Gastroesophageal sphincter (tissue), 4 donors: ENCODE data around the gene EIF3D. TPM values are rescaled to one million over a fixed set of nuclear protein-coding genes. Genes with fewer than 3 reads are reported as not detected.

ENCODE experiments used
- ATAC-seq: fragments of 150-250 bp; one replicate; pipeline ENCODE4 v1.9.1; 2016; ENCODE audit warnings: mild to moderate bottlenecking, moderate library complexity
- H3K27ac ChIP-seq, 4 donors: fragments of 200-600 bp; sonication (generic) in 3 of 4; 1 replicate in 3 of 4; 2 replicates in 1 of 4; pipeline ENCODE4 v1.5.1; 2016 to 2019
- H3K27me3 ChIP-seq: fragments of 200-600 bp; sonication (generic); one replicate; pipeline ENCODE4 v1.5.1; 2019
- H3K36me3 ChIP-seq, 2 donors: fragments of 200-600 bp; sonication (generic); one replicate each; pipeline ENCODE4 v1.5.1; 2019; ENCODE audit warnings: control low read depth in 1 of 2
- H3K4me1 ChIP-seq, 3 donors: fragments of 200-600 bp; sonication (generic); 1 replicate in 2 of 3; 2 replicates in 1 of 3; pipeline ENCODE4 v1.5.1; 2016 to 2019; ENCODE audit warnings: control low read depth in 2 of 3
- H3K4me3 ChIP-seq, 2 donors: fragments of 200-600 bp; sonication (generic); one replicate each; pipeline ENCODE4 v1.5.1; 2019; ENCODE audit warnings: mild to moderate bottlenecking in 1 of 2, moderate library complexity in 1 of 2
- H3K9me3 ChIP-seq, 3 donors: fragments of 200-600 bp; sonication (generic); one replicate each; pipeline ENCODE4 v1.5.1; 2017 to 2019; ENCODE audit warnings: control low read depth in 2 of 3
- EP300 ChIP-seq: sonication (generic); formaldehyde crosslinking; IDR thresholded peaks from one replicate; pipeline ENCODE4 v1.6.1; 2017; ENCODE audit warnings: antibody characterized with exemption, mild to moderate bottlenecking
- POLR2A ChIP-seq, 2 donors: fragments of 450-650 bp; IDR thresholded peaks; one replicate each; pipeline ENCODE4 v1.6.1; 2017; ENCODE audit warnings: antibody characterized with exemption in 2 of 2, mild to moderate bottlenecking in 2 of 2, moderate library complexity in 1 of 2
- POLR2AphosphoS5 ChIP-seq: sonication (generic); formaldehyde crosslinking; IDR thresholded peaks from one replicate; pipeline ENCODE4 v1.6.1; 2017; ENCODE audit warnings: antibody characterized with exemption
- WGBS, 2 donors: methylation state at CpG; one replicate each; pipeline ENCODE4 v1.1.5; 2018; ENCODE audit warnings: low coverage in 1 of 2; 5-methylcytosine and 5-hydroxymethylcytosine counted together
- total RNA-seq, 4 donors: library from RNA; depleted of rRNA; stranded (reverse); fragments of >200 nt; gene quantifications; one replicate each; pipeline ENCODE4 v1.1.0, GENCODE V29; 2016
- TF ChIP-seq, protein P1 (sequence below), 4 experiments: fragments of 200-600 bp in 2 of 4; fragments of 450-650 bp in 2 of 4; sonication (generic) in 1 of 4; IDR thresholded peaks; one replicate each; pipeline ENCODE4 v1.5.1; 2017 to 2019; ENCODE audit warnings: antibody characterized with exemption in 4 of 4, mild to moderate bottlenecking in 2 of 4, moderate library complexity in 2 of 4

The EIF3D gene
- total RNA-seq, 4 donors from 2014 or later: 244 to 309 (median 271) TPM

GRCh38 chr22:36472689-36473088 lies 56.3 kb downstream of the EIF3D start:
- TF ChIP-seq EP300 (no peak), POLR2A (IDR thresholded peaks at IDR 0.05) (no peak), POLR2AphosphoS5 (no peak)
- TF ChIP-seq, protein P1, sequence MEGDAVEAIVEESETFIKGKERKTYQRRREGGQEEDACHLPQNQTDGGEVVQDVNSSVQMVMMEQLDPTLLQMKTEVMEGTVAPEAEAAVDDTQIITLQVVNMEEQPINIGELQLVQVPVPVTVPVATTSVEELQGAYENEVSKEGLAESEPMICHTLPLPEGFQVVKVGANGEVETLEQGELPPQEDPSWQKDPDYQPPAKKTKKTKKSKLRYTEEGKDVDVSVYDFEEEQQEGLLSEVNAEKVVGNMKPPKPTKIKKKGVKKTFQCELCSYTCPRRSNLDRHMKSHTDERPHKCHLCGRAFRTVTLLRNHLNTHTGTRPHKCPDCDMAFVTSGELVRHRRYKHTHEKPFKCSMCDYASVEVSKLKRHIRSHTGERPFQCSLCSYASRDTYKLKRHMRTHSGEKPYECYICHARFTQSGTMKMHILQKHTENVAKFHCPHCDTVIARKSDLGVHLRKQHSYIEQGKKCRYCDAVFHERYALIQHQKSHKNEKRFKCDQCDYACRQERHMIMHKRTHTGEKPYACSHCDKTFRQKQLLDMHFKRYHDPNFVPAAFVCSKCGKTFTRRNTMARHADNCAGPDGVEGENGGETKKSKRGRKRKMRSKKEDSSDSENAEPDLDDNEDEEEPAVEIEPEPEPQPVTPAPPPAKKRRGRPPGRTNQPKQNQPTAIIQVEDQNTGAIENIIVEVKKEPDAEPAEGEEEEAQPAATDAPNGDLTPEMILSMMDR (IDR thresholded peaks at IDR 0.05): no peak
- H3K36me3 ChIP-seq: peaks cover 0 to 63% of the 10 kb centered on the region in 2 donors
- no peaks in the 10 kb centered on the region for H3K27me3 ChIP-seq
- peak overlapping the region; percentile 0 to 39 for H3K4me3 ChIP-seq
- H3K27ac ChIP-seq: peak overlapping the region; percentile 87 to 95 (median 92)
- no peak for ATAC-seq
- WGBS, 2 donors: 52 to 70% methylated on average over 6 to 10 of the region's 13 CpGs
- H3K9me3 ChIP-seq: no peaks in the 10 kb centered on the region
- H3K4me1 ChIP-seq: peaks cover 0 to 70% (median 28%) of the 10 kb centered on the region in 3 donors

DNA sequence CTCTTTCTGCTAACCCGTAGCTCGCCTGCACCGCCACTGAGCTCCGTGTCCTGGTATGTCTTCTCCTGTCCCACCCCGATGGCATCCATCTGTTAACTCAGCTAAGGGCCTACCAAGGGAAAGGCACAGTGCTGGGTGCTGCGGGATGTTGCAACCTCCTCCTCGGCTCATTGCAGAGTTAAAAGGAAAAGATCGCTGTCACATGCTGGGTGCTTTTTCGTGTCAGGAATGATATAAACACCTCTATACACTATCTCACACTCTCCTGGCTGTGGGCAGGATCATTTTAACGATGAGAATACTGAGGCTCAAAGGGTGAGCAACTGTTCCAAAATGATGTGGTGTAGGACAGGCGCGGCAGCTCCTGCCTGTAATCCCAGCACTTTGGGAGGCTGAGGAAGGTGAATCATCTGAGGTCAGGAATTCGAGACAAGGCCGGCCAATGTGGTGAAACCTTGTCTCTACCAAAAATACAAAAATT lies 57.6 kb downstream of the EIF3D start:
- H3K27ac ChIP-seq: peak overlapping the region; percentile 87 to 95 (median 92)
- WGBS, 2 donors: 43 to 48% methylated on average over 9 to 13 of the region's 14 CpGs
- H3K27me3 ChIP-seq: no peaks in the 10 kb centered on the region
- H3K36me3 ChIP-seq: peaks cover 0 to 61% of the 10 kb centered on the region in 2 donors
- TF ChIP-seq, protein P1 (IDR thresholded peaks at IDR 0.05): peak in 1 of 4 experiments; percentile 18
- TF ChIP-seq EP300: no peak
- TF ChIP-seq POLR2AphosphoS5: peak; percentile 68
- peak in 1 of 2 donors; percentile 4 for TF ChIP-seq POLR2A (IDR thresholded peaks at IDR 0.05)
- peak; percentile 56 for ATAC-seq
- H3K9me3 ChIP-seq: no peaks in the 10 kb centered on the region
- peaks cover 0 to 84% (median 32%) of the 10 kb centered on the region in 3 donors for H3K4me1 ChIP-seq
- H3K4me3 ChIP-seq: peak overlapping the region; percentile 4 to 39

DNA sequence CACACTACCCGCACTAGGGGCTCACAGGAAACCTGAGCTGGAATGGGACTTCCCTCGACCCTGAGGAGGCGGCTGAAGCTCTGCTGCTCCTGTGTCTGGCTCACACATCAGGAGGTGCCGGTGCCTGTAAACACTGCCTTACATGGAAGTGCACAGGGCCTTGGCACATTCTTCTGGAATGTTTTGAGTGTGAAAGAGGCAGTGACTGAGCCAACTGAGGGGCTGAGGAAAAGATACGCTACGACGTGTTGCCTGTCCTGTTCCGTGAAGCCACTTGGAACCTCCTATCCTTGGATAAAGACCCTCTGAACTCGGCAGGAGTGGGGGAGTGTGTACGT lies 58.0 kb downstream of the EIF3D start:
- WGBS, 2 donors: 20 to 44% methylated on average over 2 to 6 of the region's 10 CpGs
- H3K27ac ChIP-seq: peak overlapping the region; percentile 87 to 95 (median 92)
- ATAC-seq: peak; percentile 71

DNA sequence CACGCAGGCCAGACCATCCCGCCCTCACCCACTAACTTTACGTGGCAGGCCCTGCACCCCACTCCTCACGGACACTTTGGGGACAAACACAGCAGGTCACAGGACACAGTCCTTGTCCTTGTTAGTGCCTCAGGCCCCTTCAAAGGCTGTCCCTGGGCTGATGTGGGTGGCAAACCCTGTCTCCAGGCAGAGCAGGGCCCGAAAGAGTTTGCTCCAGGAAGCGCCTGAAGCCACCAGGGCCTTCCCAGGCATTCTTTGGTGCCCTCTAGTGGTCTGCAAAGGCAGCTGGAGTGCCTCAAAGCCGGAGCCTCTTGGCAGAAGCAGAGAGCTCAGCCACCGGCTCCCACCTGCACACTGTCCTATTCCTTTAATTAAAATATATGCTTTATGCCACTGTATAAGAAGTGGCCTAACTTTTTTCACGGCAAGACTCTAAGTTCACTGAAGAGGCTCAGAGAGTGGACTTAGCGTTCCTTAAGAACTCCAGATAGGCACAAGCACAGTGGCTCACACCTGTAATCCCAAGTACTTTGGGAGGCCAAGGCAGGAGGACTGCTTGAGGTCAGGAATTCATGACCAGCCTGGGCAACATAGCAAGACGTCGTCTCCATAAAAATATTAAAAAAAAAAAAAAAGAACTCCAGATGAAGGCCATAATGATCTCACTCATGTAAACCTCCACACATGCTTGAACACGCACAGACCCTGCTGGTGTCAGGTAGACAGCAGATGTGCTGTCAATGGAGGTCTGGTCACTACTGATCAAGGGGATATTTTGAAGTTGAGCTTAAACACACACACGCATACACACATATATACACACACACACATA lies 58.6 kb downstream of the EIF3D start:
- peak; percentile 69 for ATAC-seq
- H3K4me3 ChIP-seq: peak overlapping the region in 1 of 2 donors; percentile 39
- H3K4me1 ChIP-seq: peaks cover 0 to 94% (median 42%) of the 10 kb centered on the region in 3 donors

More for the DNA sequence above, 58.0 kb downstream of the EIF3D start:
- TF ChIP-seq EP300 (no peak), POLR2AphosphoS5 (peak; percentile 83), POLR2A (IDR thresholded peaks at IDR 0.05) (peak; percentile 28 to 44)
- TF ChIP-seq, protein P1 (IDR thresholded peaks at IDR 0.05): no peak
- Histone ChIP-seq H3K4me3 (peak overlapping the region; percentile 4 to 39), H3K36me3 (peaks cover 0 to 57% of the 10 kb centered on the region in 2 donors), H3K9me3 (no peaks in the 10 kb centered on the region), H3K27me3 (no peaks in the 10 kb centered on the region), H3K4me1 (peaks cover 0 to 88% (median 37%) of the 10 kb centered on the region in 3 donors)

More for the DNA sequence above, 58.6 kb downstream of the EIF3D start:
- H3K36me3 ChIP-seq: peaks cover 0 to 51% of the 10 kb centered on the region in 2 donors
- no peaks in the 10 kb centered on the region for H3K9me3 ChIP-seq
- WGBS, 2 donors: 18 to 35% methylated on average over 6 to 7 of the region's 14 CpGs
- H3K27me3 ChIP-seq: no peaks in the 10 kb centered on the region
- H3K27ac ChIP-seq: peak overlapping the region; percentile 87 to 95 (median 92)
- TF ChIP-seq, protein P1 (IDR thresholded peaks at IDR 0.05): peak in 3 of 4 experiments; percentile 94 to 99 (median 97)
- peak; percentile 60 for TF ChIP-seq POLR2AphosphoS5
- TF ChIP-seq EP300: no peak
